NCI-H510A treated with DMSO at 0.1 percent for 48 hours (cell line): ENCODE measurements around the gene MTIF2.
"Not testable (repeated sequence)": the region's sequence is repeated elsewhere in the genome, so short reads cannot be mapped to it uniquely, and the experiment has no call there.

ENCODE experiments used
- DNase-seq: peaks from one replicate; lab custom pipeline; 2025; lab: John Stamatoyannopoulos, UW

MTIF2 gene, protein sequence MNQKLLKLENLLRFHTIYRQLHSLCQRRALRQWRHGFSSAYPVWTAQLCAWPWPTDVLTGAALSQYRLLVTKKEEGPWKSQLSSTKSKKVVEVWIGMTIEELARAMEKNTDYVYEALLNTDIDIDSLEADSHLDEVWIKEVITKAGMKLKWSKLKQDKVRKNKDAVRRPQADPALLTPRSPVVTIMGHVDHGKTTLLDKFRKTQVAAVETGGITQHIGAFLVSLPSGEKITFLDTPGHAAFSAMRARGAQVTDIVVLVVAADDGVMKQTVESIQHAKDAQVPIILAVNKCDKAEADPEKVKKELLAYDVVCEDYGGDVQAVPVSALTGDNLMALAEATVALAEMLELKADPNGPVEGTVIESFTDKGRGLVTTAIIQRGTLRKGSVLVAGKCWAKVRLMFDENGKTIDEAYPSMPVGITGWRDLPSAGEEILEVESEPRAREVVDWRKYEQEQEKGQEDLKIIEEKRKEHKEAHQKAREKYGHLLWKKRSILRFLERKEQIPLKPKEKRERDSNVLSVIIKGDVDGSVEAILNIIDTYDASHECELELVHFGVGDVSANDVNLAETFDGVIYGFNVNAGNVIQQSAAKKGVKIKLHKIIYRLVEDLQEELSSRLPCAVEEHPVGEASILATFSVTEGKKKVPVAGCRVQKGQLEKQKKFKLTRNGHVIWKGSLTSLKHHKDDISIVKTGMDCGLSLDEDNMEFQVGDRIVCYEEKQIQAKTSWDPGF

DNA sequence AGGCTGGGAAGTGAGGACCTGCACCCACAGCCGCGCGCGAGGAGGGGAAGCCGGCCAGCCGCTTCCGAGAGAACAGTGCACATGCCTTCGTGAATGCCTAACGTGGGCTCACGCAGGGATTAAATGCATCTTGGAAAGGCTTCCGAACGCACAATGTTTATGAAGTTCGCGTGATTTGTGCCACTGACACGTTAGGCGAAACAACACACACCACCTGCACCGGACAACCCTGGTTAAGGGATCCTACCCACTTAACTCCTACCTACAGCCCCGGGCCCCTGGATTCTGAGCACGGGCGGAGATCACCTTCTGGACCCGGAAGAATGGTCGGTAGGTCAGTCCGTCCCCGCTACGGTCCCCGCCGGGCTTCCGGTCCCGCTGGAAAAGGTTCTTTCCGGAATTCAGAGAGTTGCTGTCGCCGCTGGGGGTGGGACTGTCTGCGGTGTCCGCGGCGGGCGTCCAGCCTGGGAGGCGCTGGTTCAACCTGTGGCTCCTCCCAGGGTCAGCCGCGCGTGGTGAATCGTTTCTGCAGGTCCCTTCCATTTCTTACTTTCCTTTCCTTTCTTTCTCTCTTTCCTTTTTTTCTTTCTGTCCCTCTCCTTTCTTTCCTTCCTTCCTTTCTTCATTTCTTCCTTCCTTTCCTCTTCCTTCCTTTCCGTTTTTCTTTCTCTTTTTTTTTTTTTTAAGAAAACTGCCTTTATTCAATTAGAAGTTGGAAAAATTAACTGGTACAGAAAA is at the start of gene MTIF2:
TSS of gene MTIF2 (minus strand) at position 325 of the 738 bp plus-strand sequence. CDS start 5,373 bp downstream, outside the sequence.
- peak; percentile 91 for DNase-seq

DNA sequence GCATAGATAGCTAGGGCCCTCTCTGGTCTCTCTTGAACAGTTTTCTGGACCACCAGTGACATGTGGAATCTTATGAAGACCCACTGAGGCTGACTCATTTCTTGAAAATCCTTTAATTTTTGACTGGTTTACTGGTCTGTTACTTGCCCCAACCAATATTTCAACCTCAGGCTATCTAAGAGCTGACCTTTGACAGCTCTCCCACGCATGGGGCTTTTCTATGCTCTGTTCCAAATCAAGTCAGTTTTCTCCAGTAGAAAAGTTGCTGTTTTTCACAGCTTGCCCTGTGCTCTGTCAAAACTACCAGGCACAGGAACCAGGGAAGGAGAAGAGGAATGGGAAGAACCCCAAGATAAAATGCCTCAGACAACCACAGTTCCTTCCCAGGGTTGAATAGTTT is 46.0 kb upstream of the MTIF2 start:
- DNase-seq: no peak

DNA sequence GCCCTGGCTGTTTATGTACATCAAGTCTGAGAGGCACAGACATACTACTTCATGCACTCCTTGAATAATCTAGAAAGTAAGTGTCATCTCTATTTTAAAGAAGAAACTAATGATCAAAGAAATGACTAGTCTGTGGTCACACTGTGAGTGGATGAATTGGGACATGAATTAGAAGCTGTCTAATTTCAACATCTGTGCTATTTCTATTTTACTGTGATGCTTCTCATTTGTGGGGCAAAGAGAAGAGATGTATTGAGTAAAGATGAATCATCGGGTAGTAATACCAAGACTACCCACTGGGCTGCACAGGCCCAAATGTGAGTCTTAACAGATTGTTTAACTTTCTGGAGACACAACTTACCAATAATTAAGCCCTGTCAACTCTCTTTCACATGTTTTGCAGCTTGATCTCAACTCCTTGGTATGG is 42.4 kb upstream of the MTIF2 start:
- DNase-seq: no peak

DNA sequence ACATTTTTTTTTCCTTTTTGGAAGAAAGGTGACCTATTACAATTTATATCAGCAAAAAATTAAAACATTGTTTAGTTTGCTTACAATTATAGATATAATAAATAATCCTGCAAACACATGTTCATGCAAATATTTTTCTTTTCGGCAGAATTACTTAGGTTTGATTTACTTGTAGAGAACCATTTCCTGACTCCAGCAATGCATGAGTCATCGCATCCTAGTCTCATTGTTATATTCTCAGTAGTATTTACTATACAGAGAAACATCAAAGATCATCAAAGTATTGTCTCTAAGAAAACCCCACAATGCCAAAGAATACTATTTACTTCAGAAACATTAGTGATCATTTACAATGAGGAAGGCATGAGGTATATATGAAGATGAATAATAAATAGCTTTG is 40.4 kb upstream of the MTIF2 start:
- no peak for DNase-seq

DNA sequence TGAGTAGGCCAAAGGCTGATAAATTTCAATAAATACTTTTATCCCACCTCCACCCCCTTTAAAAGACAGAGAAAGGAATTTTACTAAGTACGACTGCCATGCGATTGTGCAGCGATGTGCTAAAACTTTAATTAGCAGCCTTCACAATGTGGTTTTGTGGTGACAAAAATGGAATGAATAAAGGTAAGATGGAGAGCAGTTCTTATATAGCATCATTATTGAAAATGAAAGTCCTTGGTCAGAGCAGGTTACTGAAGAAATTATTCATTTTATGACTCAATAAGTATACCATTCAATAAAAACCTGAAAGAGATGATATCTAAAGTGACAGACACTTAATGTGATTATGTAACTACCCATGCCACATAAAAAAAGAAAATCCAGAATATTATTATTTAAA is 33.2 kb upstream of the MTIF2 start:
- no peak for DNase-seq

DNA sequence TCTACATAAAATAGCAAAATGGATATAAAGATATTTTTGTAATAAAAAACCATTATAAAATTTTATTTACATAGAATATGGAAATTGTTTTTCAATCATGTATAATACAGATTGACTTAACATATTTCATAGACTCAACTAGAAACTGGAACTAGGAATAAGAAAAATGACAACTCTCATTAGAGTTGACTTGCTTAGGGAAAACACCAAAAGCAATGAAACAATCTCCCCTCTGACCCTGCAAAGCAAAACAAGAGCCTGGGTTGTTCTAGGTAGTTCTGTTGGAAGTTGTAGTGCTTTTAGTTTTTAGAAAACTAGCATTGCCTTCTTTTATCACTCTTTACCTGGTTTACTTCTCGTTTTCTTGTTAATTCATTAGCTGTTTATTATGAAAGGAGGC is 32.2 kb upstream of the MTIF2 start:
- DNase-seq: no peak

DNA sequence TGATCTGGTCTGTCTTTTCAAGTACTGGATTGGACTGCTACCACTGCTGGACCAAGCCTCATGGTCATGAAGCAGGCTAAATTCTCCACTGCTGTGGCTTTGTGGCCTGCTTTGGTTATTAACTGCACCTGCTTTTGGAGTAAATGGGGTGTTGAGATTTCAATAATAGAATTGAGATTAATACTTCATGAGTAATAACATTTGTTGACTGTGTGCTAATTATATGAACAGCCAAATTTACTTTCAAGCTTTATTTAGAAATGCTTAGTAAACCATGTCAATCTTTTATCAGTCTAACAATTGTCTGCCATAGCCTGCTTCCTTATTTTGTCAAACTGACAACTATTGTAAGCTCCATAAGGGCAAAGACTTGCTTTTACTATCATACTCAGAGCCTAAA is 27.4 kb upstream of the MTIF2 start:
- DNase-seq: no peak

DNA sequence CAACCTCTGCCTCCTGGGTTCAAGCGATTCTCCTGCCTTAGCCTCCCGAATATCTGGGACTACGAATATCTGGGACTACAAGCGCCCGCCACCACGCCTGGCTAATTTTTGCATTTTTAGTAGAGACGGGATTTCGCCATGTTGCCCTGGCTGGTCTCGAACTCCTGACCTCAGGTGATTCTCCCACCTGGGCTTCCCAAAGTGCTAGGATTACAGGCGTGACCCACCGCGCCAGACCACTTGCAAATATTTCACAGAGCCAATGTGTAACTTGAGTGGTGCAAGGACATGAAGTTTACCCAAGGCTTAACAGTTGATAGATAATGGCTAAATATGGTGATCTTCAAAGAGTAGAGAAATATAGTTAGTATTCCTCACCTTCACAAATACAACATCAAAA is 14.1 kb upstream of the MTIF2 start:
- no peak for DNase-seq

DNA sequence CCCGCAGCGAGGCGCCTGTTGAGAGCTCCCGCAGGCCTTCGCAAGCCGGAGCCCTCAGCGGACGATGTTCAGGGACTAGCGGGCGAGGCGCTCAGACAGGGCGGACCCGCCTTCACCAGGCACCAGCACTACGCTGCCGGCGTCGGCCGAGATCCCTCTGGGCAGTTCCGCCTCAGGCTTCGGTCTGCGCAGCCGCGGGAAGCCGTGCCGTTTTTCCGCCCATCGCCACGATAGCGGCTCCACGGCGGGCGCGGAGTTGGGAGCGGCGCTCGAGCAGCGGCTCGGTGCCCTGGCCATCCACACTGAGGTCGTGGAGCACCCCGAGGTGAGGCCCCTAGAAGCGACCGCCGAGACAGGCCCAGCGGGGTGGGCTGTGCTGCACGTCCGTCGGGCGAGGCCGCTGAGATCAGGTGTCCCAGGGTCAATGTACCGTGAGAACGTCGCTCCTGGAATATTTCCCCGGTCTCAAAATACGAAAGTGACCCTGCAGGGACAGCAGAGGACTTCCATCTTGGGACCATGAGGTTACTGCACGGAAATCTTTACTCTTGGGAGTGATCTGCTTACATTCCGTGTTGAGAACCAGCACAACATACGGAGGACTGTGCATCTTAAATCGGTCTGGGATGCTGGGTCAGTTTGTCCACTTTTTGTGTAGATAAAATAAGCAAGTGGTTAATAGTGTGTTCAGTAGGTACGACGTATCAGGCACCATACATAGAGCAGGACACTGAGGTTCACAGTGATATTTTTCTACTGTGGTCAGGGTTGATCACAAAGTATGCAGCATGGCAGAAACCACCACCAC is 13.3 kb upstream of the MTIF2 start:
- peak; percentile 85 for DNase-seq

DNA sequence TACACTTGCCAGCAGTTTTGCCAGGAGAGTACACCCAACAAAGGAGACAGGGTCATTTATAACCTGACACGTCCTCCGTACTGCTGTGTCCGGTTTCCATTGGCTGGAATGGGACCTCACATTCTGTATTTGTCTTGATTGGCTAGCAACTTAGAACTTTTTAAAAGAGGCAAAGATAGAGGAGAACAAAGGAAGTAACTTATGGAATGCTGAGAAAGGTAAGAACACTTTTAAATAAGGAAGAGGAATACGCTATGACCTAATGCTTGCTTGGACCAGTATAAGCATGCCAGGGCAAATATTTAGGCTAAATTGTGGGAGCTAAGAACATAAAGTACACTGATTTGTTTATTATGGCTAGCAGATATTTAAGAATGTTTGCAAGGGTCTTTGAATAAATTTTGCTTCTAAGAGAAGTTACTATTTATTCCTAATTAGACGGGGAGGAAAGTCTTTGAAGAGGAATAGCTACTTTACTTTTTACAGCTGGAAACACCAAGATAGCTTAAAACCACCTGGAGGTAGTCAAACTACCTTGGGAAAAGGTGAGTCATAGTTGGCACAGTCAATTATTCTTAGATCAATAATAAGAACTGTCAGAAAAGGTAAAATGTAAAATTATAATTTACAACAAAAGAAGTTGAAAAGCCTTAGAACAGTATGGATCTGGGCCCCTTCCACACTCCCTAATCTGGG is 12.0 kb upstream of the MTIF2 start:
- DNase-seq: not testable (repeated sequence)

DNA sequence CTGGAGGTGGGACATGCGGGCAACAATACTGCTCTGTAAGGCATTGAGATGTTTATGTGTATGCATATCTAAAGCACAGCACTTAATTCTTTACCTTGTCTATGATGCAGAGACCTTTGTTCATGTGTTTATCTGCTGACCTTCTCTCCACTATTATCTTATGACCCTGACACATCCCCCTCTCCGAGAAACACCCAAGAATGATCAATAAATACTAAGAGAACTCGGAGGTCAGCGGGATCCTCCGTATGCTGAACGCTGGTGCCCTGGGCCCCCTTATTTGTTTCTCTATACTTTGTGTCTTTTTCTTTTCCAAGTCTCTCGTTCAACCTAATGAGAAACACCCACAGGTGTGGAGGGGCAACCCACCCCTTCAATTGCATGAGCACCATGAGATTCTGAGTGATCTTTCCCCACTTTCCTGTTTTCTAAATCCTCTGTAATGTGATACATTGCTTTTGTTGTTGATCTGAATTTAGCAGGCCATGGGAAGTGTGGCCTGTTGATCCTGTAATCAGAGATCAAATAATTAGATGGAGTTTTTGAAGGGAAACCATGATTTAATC is 10.9 kb upstream of the MTIF2 start:
- not testable (repeated sequence) for DNase-seq

DNA sequence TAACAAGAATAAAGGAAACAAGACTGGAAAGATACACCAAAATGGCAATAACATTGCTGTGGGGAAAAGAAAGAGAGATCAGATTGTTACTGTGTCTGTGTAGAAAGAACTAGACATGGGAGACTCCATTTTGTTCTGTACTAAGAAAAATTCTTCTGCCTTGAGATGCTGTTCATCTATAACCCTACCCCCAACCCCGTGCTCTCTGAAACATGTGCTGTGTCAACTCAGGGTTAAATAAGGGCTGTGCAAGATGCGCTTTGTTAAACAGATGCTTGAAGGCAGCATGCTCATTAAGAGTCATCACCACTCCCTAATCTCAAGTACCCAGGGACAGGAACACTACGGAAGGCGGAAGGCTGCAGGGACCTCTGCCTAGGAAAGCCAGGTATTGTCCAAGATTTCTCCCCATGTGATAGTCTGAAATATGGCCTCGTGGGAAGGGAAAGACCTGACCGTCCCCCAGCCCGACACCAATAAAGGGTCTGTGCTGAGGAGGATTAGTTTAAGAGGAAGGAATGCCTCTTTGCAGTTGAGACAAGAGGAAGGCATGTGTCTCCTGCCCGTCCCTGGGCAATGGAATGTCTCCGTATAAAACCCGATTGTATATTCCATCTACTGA is 10.3 kb upstream of the MTIF2 start:
- DNase-seq: not testable (repeated sequence)

DNA sequence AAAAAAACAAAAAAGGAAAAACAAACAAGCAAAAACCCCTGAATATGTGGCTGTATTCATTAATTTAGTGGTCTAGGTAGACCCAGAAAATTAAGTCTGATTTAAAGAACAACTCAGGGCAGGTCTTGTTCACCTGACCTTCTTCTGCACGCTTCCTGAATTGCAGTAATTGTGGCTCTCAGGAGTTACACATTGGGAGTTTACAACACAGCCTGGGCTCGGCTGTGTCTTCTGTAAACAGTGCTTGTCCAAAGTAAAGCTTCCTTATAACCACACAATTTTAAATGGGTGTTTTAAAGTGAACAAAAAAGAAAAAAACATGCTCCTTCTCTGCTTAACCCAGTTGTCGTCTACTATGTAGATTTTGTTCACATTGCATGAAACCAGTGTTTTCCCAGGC is 8.3 kb upstream of the MTIF2 start:
- DNase-seq: no peak

DNA sequence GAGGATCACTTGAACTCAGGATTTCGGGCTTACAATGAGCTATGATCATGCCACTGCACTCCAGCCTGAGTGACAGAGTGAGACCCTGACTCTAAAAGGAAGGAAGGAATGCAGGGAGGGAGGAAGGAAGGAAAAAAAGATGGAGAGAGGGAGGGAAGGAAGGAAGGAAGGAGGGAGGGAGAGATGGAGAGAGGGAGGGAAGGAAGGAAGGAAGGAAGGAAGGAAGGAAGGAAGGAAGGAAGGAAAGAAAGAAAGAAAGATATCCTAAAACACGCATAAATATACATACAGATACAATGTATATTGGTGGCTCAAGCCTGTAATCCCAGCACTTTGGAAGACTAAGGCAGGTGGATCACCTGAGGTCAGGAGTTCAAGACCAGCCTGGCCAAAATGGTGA is 5.3 kb upstream of the MTIF2 start:
- not testable (repeated sequence) for DNase-seq

DNA sequence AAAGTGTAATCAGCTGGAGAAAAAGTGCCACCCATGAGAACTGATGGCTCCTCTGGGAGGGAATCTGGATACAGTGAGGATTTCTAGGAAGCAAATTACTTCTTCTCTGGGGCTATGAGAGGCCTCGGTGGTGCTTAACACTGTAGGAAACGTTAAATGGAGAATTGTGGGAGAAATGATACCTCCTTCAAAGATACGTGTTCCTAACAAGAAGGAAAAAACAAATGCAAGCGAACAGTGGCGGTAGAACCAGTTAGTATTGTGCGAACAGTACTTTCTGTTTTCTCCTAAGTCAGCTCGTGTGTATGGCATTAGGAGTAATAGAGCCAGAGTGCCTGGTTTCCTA is 587 bp upstream of the MTIF2 start:
- DNase-seq: no peak

DNA sequence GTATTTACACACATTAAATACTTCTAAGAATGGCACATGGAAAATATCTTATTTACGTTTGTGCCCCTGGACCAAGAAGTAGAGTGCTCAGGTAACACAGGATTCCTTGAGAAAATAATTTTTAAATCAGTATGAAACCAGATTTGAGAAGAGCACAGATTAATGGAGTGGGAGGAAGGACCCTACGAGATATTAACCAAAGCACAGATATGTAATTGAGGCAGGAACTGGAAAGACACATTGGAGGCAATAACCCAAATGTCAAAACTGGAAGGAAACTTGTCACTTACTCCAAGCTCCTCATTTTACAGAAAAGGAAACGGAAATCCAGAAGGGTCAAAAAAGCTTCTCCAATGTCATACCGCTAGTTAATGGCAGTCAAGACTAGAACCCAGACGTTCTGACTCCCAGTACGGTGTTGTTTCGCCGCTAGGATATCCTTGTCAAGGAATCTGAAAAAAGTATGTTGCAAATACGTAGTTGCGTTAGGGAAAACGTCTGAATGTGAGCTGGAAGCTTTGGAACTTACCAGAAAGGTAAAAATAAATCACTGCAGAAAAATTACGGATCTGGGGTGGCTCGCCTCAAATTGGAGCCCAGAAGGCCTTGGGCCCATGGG is 634 bp downstream of the MTIF2 start:
- no peak for DNase-seq

DNA sequence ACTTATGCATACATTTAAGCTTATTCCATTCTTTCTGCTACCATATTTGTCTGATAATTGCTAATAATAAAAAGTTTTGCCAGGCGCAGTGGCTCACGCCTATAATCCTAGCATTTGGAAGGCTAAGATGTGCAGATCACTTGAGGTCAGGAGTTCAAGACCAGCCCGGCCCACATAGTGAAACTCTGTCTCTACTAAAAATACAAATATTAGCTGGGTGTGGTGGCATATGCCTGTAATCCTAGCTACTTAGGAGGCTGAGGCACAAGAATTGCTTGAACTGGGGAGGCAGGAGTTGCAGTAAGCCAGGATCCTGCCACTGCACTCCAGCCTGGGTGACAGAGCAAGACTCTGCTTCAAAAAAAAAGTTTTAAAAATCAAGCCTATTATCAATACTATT is 9.4 kb downstream of the MTIF2 start:
- not testable (repeated sequence) for DNase-seq

DNA sequence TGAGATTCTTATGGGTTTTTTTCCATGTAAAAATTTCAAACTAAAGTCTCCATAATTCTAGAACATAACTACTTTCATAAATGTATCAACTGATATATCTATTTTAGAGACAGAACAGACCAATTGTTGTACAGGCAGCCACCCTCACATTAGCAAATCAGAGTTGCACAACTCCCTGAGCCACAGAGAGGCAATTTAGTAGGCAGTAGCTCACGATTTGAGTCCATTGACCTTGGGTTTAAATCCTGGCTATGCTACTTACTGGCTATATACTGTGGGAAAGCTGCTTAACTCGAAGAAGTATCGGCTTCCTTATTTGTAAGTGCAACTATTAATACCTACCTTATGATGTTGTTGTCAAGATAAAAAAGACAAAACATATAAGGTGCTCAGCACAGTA is 16.2 kb downstream of the MTIF2 start:
- no peak for DNase-seq

DNA sequence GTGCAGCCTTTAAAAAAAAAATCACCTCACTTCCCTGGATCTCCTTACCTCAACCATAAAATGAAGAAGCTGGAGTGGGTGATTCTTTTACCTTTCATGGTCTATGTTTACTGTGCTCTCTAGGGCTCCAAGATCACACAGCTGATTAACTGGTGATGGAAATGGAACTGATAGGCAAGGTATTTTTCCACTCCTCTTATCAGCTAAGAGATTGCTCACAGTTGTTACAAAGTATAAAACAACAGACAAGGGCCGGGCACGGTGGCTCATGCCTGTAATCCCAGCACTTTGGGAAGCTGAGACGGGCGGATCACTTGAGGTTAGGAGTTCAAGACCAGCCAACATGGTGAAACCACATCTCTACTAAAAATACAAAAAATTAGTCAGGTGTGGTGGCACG is 22.0 kb downstream of the MTIF2 start:
- DNase-seq: no peak

DNA sequence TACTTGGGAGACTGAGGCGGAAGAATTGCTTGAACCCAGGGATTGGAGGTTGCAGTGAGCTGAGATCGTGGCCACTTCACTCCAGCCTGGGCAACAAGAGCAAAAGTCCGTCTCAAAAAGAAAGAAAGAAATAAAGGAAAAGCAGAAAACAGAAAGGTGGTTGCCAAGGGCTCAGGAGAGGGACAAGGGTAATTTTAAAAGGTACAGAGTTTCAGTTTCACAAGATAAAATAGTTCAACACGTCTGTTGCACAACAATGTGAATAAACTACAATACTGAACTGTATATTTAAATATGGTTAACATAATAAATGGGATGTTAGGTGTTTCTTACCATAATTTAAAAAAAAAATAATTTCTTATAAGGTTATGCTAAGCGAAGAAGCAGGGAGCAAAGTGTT is 23.6 kb downstream of the MTIF2 start:
- DNase-seq: no peak
